Measurements from ENCODE around the gene OR51F1.
A peak's percentile ranks its signal among the peaks of the same experiment; 100 is the strongest.
"Not testable (repeated sequence)": the region's sequence is repeated elsewhere in the genome, so short reads cannot be mapped to it uniquely, and the experiment has no call there.

Gene OR51F1

GRCh38 chr11:4769838-4770237, at the start of gene OR51F1:
TSS of gene OR51F1 (minus strand) at chr11:4769938. CDS start at chr11:4769938, 0 bp downstream.
- no peak for DNase-seq

- DNase-seq = peak; percentile 22
Observed at GRCh38 chr11:4809246-4809645, 39.5 kb upstream of the OR51F1 start.

- no peak for DNase-seq
Observed at GRCh38 chr11:4808476-4808875, 38.7 kb upstream of the OR51F1 start.

- DNase-seq = no peak
Observed at GRCh38 chr11:4804280-4804679, 34.5 kb upstream of the OR51F1 start, which contains the start of gene OR52R1. TSS of gene OR52R1 (minus strand) at chr11:4804380. CDS start at chr11:4804380, 0 bp downstream.

- not testable (repeated sequence) for DNase-seq
Observed at GRCh38 chr11:4801316-4801715, 31.6 kb upstream of the OR51F1 start.

- no peak for DNase-seq
Observed at GRCh38 chr11:4798427-4799183, 28.9 kb upstream of the OR51F1 start.

- DNase-seq = no peak
Observed at GRCh38 chr11:4797206-4797605, 27.5 kb upstream of the OR51F1 start.

- DNase-seq = no peak
Observed at GRCh38 chr11:4782454-4782853, 12.7 kb upstream of the OR51F1 start.

- no peak for DNase-seq
Observed at GRCh38 chr11:4768094-4768493, 1.6 kb downstream of the OR51F1 start.

- DNase-seq = no peak
Observed at GRCh38 chr11:4766420-4767043, 3.2 kb downstream of the OR51F1 start.

- no peak for DNase-seq
Observed at GRCh38 chr11:4763096-4763495, 6.6 kb downstream of the OR51F1 start.

GRCh38 chr11:4751201-4751600, 18.5 kb downstream of the OR51F1 start:
- no peak for DNase-seq

GRCh38 chr11:4748438-4748837, 21.3 kb downstream of the OR51F1 start:
- DNase-seq = no peak

- DNase-seq = no peak
Observed at GRCh38 chr11:4740735-4741134, 29.0 kb downstream of the OR51F1 start.

GRCh38 chr11:4727171-4727570, 42.6 kb downstream of the OR51F1 start:
- DNase-seq = no peak

GRCh38 chr11:4722616-4723534, 46.9 kb downstream of the OR51F1 start:
- DNase-seq = not testable (repeated sequence)

All from NCI-H345 (cell line).